SIG-M5 treated with dmso at 0.1 percent for 504 hours (cell line): ENCODE results near the gene CHMP6.

Experiments used
- DNase-seq: peaks from one replicate; lab custom pipeline; 2025; ENCODE audit not compliant: unreplicated experiment; lab: John Stamatoyannopoulos, UW

The CHMP6 gene

DNA sequence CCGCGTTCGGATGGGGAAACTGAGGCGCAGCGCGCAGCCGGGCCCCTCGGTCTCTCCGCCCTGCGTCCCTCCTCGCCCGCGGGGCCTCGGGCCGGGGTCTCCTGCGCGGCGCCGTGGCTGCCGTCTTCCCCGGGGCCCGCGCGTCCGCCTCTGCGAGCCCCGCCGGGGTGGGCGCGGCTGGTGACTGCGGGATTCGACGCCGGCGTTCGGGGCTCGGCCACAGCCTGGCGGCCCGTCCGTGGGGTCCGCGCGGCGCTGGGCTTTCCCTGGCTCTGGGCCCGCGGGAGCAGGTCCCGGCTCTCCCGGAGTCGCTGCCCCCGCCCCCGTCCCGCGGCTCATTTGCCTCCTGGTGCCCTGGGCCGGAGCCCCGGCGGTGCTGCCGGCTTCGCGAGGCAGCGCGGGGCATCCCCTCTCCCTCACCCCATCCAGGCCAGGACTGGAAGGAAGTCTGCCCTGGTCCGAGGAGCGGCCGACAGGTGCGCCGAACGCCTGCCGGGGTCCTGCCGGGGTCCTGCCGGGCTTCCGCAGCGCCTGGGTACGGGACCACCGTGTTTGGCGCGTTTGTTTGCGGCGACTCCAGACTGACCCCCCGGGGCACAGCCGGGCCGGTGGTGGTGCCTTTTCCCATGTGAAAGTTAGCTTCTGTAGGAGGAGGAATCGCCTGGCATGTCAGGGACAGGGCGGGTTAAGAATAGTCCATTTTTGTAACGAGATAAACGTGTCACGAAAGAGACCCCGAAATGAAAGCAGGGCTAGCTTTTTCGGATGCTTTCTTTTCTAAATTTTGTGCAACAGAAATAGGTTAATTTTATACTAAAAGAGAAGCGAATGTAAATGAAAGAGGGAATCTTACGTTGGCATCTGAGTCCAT lies 671 bp downstream of the CHMP6 start:
- DNase-seq = no peak

DNA sequence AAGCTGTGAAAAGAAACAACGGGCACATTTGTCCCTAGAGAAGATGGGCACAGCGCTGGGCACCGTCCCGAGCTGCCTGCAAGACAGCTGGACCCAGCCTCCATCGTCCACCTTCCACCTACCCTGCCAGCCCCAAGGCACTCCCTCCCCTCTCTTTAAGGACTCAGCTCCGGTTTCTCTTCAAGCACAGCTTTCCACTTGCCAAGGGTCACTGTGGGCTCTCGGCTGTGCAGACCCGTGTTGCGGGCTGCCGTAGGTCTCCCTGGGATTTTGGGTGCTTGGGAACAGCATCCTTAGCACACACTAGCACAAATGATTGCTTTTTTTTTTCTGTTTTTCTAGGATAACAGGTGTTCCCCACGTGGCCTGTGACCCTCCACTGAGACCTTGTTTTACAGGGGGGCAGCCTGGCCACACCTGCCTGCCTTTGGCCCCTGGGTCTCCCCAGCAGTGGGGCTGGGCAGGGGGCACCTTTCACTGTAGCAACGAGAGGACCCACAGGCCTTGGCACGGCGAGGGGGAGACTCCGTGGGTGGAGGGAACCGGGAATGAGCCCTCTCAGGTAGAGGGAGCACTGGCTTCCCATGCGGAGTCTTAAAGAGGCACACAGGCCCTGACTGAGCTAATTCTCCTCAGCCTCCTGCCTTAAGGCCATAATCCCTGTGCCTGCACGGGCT lies 1.4 kb downstream of the CHMP6 start:
- no peak for DNase-seq

DNA sequence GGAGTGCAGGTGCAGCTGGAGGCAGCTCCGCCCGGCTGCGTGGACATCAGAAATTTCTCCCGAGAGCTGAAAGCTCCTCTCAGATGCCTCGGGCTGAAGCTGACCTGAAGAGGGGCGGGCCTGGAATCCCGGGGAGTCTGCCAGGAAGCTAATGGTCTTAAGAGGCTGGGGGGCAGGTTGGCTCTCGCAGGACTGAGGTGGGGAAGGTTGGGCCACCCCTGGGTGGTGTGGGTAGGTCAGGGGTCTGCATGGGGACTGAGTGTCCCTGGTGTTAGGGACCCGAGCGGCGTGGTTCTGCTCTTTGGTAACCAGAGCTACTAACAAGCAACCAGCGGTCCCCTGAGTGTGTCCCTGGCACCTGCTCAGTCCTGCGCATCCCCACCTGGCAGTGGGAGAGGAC lies 3.5 kb downstream of the CHMP6 start:
- no peak for DNase-seq

DNA sequence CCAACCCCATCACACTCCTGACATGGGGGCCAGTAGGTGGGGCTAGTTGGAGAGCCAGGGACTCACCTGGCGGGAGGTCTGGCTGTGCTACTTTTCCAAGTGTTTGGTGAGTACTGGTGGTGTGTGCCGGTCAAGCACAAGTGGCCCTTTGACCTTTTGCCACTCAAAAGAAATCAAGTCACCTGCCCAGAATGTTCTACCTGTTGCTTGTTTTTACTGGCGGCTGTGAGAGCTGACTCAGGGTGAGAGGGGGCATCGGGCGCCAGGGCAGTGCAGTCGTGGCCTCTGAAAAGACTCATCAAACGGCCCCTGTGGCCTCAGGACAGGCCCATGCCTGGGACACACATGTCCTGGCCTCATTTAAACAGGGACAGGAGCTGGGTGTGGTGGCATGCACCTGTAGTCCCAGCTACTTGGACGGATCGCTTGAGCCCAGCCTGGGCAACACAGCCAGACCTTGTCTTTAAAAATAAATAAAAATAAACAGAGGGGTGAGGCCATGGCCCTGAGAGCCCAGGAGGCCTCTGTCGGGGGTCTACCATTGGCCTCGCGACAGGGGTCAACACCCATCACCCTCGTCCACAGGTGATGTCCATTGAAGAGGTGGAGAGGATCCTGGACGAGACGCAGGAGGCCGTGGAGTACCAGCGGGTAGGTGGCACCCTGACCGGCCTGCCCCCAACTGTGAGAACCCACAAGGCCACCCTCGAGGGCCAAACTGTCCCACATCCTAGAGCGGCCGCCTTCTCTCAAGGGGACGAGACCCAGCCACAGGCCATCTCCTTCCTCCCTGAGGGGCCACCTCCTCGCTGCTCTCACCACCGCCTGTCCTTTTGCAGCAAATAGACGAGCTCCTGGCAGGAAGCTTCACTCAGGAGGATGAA lies 5.0 kb downstream of the CHMP6 start:
- no peak for DNase-seq

- DNase-seq = no peak
Measured at GRCh38 chr17:80997424-80998117, 5.9 kb downstream of the CHMP6 start.

- DNase-seq = no peak
Measured at GRCh38 chr17:80998118-80998747, 6.6 kb downstream of the CHMP6 start.

DNA sequence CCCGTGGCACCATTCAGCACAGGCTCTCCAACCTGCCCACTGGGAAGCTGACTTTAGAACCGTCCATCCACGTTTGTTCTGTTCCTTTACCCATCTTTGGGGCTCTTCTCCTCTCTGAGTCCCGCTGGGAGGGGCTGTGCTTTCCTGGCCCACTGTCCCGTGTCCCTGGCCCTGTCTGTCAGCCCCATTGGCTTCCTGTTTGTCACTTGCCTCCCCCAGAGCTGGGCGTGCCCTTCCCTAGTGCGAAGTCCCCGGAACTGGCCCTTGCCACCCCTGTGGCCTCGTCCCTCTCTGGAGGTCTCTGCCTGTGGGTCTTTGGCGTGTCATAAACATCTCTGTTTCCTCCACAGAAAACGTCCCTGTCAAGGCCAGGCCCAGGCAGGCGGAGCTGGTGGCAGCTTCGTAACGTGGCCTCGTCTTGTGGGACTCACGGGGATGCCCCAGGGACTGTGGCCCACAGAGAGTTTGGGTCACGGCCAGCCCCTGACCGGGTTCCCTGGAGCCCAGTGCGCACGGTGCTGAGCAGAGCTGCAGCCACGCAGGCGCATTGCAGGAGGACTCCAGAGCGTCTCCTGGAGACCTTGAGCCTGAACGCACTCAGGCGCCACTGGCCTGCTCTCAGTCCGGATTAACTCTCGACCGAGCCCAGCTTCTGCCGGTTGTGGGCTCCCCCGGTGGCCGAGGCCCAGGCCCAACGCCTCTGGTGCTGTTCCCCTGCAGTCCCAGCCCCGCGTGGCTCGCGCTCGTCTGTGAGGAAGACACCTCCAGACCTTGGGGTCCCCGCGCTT lies 7.3 kb downstream of the CHMP6 start:
- no peak for DNase-seq

DNA sequence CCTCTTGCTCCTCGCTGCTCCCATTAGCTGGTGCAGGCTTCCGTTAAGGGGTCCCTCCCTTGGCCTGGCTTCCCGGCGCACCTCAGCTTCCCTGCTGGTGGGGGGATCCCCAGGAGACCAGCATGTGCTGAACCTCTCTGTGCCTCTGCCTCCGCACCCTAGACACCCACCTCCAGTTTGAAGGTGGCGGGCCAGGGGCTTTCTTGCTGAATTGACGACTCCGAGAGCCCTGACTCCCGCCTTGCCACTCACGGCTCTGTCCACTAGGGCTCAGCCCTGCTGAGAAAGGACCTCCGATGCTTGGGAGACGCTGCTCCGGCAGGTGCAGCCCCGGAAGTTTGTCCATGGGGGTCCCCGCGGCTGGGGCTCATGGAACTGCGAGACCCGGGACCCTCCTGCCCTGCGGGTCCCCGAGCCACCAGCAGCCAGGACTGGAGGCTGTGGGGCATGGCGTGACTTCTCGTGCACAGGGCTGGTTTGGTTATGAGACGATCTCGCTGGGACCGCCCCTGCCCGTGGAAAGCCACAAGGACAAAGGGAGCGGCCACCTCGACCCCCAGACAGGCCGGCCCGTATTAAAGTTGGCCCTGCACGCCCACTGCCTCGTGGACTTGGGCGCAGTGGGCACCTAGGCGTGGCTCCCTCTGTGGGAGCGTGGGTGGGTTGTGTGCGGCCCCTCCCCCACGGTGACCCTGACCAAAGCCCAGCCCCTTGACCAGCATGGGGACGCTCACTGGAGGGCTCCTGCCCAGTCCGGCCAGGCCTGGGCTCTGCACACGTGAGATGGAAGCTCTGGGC lies 8.1 kb downstream of the CHMP6 start:
- DNase-seq = no peak

GRCh38 chr17:81000334-81000630 lies 8.6 kb downstream of the CHMP6 start:
- DNase-seq = no peak

DNA sequence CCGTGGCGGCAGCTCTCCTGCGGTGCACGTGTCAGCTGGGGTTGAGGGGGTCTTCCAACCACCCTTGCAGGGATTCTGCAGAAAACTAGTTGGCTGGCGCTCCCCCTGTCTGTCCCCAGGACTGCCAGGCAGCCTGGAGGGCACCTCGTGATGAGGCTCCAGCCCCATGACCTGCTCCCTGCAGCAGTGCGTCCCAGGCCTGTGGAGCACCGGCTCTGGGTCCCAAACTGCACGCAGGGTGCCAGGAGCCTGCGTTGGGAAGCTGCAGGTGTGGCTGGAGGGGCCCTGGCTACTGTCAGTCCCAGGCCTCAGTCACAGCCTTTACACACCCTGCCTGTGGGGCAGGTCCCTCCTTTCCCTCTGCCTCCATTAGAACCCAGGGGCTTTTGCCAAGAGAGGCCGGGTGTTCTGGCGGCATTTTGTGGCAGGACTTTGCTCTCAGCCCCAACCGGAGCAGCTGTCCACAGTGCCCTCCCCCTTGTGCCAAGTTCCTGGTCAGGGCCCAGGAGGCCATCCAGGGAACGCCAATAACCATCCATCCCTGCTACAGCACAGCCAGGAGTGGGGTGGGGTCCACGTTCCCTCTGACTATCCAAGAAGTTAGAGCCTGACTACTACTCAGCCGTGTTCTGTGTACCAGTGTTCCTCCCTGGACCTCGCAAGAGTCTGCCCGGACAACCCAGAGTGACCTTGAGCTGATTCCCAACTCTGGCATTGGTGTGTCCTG lies 9.2 kb downstream of the CHMP6 start:
- DNase-seq = no peak

DNA sequence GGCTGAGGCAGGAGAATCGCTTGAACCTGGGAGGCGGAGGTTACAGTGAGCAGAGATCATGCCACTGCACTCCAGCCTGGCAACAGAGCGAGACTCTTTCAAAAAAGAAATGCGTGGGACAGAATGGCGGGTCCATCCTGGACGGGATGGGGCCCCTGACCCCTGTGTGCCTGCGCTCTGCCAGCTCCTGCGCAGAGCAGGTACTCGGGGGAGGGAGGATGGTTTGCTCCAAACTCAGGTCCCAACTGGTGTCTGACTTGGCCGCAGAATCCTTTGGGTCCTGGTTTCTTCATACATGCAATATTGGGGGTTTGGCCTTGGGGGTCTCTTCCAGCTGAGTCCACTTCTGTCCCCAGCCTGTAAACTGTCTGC lies 10.4 kb downstream of the CHMP6 start:
- DNase-seq = no peak

DNA sequence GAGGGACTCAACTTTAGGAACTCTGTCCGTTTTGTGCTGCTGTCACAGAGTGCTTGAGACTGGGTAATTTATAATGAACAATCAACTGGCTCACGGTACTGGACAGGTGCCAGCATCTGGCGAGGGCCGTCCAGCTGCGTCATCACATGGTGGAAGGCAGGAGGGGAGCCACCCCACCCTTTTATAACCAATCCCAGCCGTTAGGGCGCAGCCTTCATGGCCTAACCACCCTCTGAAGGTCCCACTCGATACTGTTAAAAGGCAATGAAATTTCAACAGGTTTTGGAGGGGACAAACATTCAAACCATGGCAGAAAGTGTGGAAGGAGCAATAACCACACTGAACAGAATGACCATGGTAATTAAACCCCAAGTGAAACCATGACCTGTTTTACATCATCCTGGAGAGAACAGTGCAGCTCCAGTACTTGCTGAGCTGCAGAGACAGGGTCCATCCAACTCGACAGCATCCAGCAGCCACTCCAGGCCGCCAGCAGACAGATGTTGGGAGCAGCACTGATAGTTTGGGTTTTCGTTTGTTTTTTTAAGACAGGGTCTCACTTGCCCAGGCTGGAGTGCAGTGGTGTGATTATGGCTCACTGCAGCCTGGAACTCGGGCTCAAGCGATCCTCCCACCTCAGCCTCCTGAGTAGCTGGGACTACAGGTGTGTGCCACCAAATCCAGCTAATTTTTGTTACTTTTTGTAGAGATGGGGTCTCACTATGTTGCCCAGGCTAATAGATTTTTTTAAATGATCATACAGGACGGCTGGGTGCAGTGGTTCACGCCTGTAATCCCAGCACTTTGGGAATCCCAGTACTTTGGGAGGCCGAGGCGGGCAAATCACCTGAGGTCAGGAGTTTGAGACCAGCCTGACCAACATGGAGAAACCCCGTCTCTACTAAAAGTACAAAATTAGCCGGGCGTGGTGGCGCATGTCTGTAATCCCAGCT lies 11.0 kb downstream of the CHMP6 start:
- no peak for DNase-seq

DNA sequence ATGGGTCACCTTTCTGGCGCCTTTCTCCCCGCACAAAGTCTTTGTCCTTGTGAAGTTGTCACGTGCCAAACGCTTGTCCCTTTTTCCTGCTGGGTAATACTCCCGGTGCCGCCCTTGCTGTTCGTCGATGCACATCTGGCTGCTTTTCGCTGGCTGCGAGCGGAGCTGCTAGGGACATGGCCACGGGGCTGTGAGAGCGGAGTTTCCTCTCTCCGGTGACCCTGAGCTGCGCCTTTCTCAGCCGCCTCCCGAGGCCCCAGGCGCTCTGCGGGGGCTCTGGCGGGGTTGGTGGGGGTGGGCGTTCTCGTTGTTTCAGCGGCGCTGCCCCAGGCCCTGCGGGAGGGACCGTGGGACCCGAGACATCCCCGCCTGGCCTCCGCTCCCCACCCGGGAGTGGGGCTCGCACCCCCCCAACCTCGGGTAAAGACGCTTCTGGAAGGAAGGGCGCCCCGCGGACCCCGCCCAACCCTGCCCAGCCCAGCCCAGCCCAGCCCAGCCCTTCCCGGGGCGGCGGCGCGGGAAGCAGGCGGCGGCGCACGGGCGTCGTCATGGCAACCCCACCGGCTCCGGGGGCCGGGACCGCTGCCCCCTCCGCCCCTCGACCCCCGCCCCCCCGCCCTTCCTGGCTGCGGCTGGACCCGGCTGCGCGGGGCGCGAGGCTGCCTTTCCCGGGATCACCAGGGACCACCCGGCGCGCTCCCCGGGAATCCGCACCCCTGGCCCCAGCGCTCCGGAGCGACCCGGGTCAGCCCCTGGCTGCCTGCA lies 12.3 kb downstream of the CHMP6 start:
- no peak for DNase-seq

DNA sequence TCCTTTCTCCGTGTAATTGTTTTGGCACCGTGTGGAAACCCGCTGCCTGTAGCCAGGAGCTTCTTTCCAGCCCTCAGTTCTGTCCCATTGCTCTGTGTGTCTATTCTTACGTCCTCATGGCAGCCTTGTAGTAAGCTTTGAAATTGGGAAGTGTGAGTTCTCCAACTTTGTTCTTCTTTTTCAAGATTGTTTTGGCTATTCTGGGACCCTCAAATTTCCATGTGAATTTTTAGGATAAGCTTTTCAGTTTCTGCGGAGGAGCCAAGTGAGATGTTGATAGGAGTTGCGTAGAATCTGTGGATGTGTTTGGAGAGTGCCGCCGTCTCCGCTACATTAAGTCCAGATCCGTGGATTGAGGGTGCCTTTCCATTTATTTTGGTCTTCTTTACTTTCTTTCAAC lies 15.2 kb downstream of the CHMP6 start:
- no peak for DNase-seq

DNA sequence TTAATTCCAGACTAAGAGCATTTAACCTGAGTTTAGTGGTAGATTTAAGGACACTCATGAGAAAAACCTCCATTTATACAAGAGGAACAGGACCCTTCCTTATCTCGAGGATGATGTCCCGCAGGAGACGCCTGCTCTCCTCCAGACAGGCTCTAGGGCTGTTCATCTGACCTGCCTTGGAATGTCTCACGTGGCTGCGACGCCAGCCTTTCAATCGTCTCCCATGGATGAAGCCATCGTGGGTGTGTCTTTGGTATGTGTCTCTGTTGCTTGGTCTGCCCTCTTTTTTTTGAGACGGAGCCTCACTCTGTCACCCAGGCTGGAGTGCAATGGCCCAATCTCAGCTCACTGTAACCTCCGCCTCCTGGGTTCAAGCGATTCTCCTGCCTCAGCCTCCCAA lies 16.5 kb downstream of the CHMP6 start:
- no peak for DNase-seq

DNA sequence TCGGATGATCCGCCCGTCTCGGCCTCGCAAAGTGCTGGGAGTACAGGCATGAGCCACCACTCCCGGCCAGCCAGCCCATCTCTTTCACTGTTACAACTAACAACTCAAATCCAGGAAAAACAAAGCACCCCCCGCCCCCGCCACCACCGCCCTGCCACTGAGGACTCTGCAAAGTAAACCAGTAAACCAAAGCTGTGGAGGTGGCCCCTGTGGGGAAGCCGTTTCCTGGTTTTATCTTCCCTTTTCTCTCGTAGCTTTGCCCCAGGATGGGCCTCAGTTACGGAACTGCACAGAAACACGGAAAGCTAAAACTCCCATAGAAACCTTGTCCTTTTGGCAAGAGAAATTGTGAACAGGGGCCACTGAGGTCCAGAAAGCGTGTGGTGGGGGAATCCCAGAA lies 17.5 kb downstream of the CHMP6 start:
- DNase-seq = no peak

DNA sequence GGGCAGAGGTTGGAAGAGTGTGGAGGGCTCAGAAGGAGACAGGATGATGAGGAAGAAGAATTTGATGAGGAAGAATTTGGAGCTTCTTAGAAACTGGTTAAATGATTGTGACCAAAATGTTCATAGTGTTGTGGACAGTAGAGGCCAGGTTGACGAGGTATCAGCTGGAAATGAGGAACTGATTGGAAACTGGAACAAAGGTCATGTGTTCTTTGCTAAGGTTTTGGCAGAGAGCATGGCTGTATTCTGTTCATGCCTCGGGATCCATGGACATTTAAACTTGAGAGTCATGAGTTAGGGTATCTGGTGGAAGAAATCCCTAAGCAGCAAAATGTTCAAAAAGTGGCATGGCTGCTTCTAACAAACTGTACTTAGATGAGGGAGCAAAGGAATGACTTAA lies 19.3 kb downstream of the CHMP6 start:
- no peak for DNase-seq
